HUES48 (cell line): ENCODE data around the gene SLC2A9.

ENCODE experiments used
- H3K27ac ChIP-seq: one replicate; pipeline ENCODE4 v1.7.0; 2013; ENCODE audit warnings: low read depth, low read length, inconsistent platforms
- H3K27me3 ChIP-seq: 2 replicates; pipeline ENCODE4 v1.6.1; 2013; ENCODE audit warnings: mild to moderate bottlenecking, low read length; ENCODE audit not compliant: control insufficient read depth, insufficient read depth
- H3K36me3 ChIP-seq: 2 replicates; pipeline ENCODE4 v1.6.1; 2013; ENCODE audit warnings: low read length; ENCODE audit not compliant: control insufficient read depth, insufficient read depth
- H3K4me1 ChIP-seq: 2 replicates; pipeline ENCODE4 v1.6.1; 2013; ENCODE audit warnings: mild to moderate bottlenecking, low read length; ENCODE audit not compliant: control insufficient read depth, insufficient read depth
- H3K4me3 ChIP-seq: 2 replicates; pipeline ENCODE4 v1.5.1; 2013; ENCODE audit warnings: mild to moderate bottlenecking, low read depth, low read length
- H3K9ac ChIP-seq: 2 replicates; pipeline ENCODE4 v1.6.1; 2013; ENCODE audit warnings: mild to moderate bottlenecking, low read depth, low read length, moderate library complexity
- H3K9me3 ChIP-seq: 2 replicates; pipeline ENCODE4 v1.6.1; 2013; ENCODE audit warnings: low read length; ENCODE audit not compliant: control insufficient read depth, insufficient read depth

The SLC2A9 gene

GRCh38 chr4:10029403-10029802 lies 8.1 kb upstream of the SLC2A9 start:
- H3K4me1 ChIP-seq, result peaks cover 9% of the 10 kb centered on the region

GRCh38 chr4:10028910-10029309 lies 7.6 kb upstream of the SLC2A9 start:
- Histone ChIP-seq H3K4me1 (peaks cover 9% of the 10 kb centered on the region), H3K36me3 (no peaks in the 10 kb centered on the region), H3K27me3 (no peaks in the 10 kb centered on the region), H3K4me3 (no peak overlapping the region), H3K27ac (no peak overlapping the region), H3K9ac (no peak overlapping the region), H3K9me3 (no peaks in the 10 kb centered on the region)

More at GRCh38 chr4:10029403-10029802, 8.1 kb upstream of the SLC2A9 start:
- H3K36me3 ChIP-seq, result no peaks in the 10 kb centered on the region
- no peaks in the 10 kb centered on the region for H3K9me3 ChIP-seq
- no peak overlapping the region for H3K4me3 ChIP-seq
- no peak overlapping the region for H3K27ac ChIP-seq
- H3K27me3 ChIP-seq, result no peaks in the 10 kb centered on the region
- H3K9ac ChIP-seq, result no peak overlapping the region

GRCh38 chr4:10026485-10026884 lies 5.2 kb upstream of the SLC2A9 start:
- Histone ChIP-seq H3K27me3 (no peaks in the 10 kb centered on the region), H3K4me1 (peaks cover 1% of the 10 kb centered on the region; the same call in 1 of the 2 replicates), H3K36me3 (no peaks in the 10 kb centered on the region), H3K9me3 (no peaks in the 10 kb centered on the region), H3K9ac (no peak overlapping the region), H3K4me3 (no peak overlapping the region), H3K27ac (no peak overlapping the region)

GRCh38 chr4:10025230-10025806 lies 4.0 kb upstream of the SLC2A9 start:
- H3K36me3 ChIP-seq, result no peaks in the 10 kb centered on the region
- H3K9ac ChIP-seq, result no peak overlapping the region
- H3K4me3 ChIP-seq, result no peak overlapping the region
- 0 out of 2 replicates have a peak, but pooled peaks cover 3% of the 10 kb centered on the region for H3K27me3 ChIP-seq
- H3K4me1 ChIP-seq, result no peaks in the 10 kb centered on the region
- H3K9me3 ChIP-seq, result no peaks in the 10 kb centered on the region
- H3K27ac ChIP-seq, result no peak overlapping the region

GRCh38 chr4:10024303-10024702 lies 3.0 kb upstream of the SLC2A9 start:
- no peaks in the 10 kb centered on the region for H3K4me1 ChIP-seq
- H3K4me3 ChIP-seq, result no peak overlapping the region
- H3K27me3 ChIP-seq, result peaks cover 13% of the 10 kb centered on the region
- no peak overlapping the region for H3K9ac ChIP-seq
- H3K27ac ChIP-seq, result no peak overlapping the region
- no peaks in the 10 kb centered on the region for H3K9me3 ChIP-seq
- no peaks in the 10 kb centered on the region for H3K36me3 ChIP-seq

- Histone ChIP-seq H3K4me1 (0 out of 2 replicates have a peak, but pooled peaks cover 4% of the 10 kb centered on the region), H3K9me3 (no peaks in the 10 kb centered on the region), H3K36me3 (no peaks in the 10 kb centered on the region), H3K27me3 (peaks cover 18% of the 10 kb centered on the region), H3K27ac (no peak overlapping the region), H3K9ac (no peak overlapping the region), H3K4me3 (no peak overlapping the region)
These were observed 2.5 kb upstream of the SLC2A9 start for GRCh38 chr4:10023806-10024205.

GRCh38 chr4:10023050-10023419 lies 1.7 kb upstream of the SLC2A9 start:
- Histone ChIP-seq H3K27ac (no peak overlapping the region), H3K9ac (no peak overlapping the region), H3K4me1 (0 out of 2 replicates have a peak, but pooled peaks cover 4% of the 10 kb centered on the region), H3K4me3 (no peak overlapping the region), H3K27me3 (peaks cover 18% of the 10 kb centered on the region), H3K36me3 (no peaks in the 10 kb centered on the region), H3K9me3 (no peaks in the 10 kb centered on the region)

GRCh38 chr4:10022346-10023049 lies 1.2 kb upstream of the SLC2A9 start:
- Histone ChIP-seq H3K27ac (no peak overlapping the region), H3K9ac (no peak overlapping the region), H3K4me3 (no peak overlapping the region), H3K36me3 (no peaks in the 10 kb centered on the region), H3K27me3 (peaks cover 18% of the 10 kb centered on the region), H3K4me1 (0 out of 2 replicates have a peak, but pooled peaks cover 4% of the 10 kb centered on the region), H3K9me3 (no peaks in the 10 kb centered on the region)

GRCh38 chr4:10021653-10022023 lies 341 bp upstream of the SLC2A9 start:
- Histone ChIP-seq H3K27me3 (peaks cover 18% of the 10 kb centered on the region), H3K4me1 (0 out of 2 replicates have a peak, but pooled peaks cover 4% of the 10 kb centered on the region), H3K4me3 (no peak overlapping the region), H3K36me3 (no peaks in the 10 kb centered on the region), H3K9ac (no peak overlapping the region), H3K9me3 (no peaks in the 10 kb centered on the region), H3K27ac (no peak overlapping the region)

- peaks cover 10% of the 10 kb centered on the region; the same call in 1 of the 2 replicates for H3K4me1 ChIP-seq
- no peaks in the 10 kb centered on the region for H3K9me3 ChIP-seq
These were observed 1.2 kb downstream of the SLC2A9 start for GRCh38 chr4:10020106-10020505.

GRCh38 chr4:10019521-10020051 lies 1.7 kb downstream of the SLC2A9 start:
- no peak overlapping the region for H3K9ac ChIP-seq
- peaks cover 10% of the 10 kb centered on the region; the same call in 1 of the 2 replicates for H3K4me1 ChIP-seq
- no peaks in the 10 kb centered on the region for H3K36me3 ChIP-seq
- peaks cover 18% of the 10 kb centered on the region for H3K27me3 ChIP-seq
- H3K9me3 ChIP-seq, result no peaks in the 10 kb centered on the region
- H3K4me3 ChIP-seq, result peak overlapping the region; percentile 66
- no peak overlapping the region for H3K27ac ChIP-seq

More at GRCh38 chr4:10020106-10020505, 1.2 kb downstream of the SLC2A9 start:
- Histone ChIP-seq H3K27ac (no peak overlapping the region), H3K36me3 (no peaks in the 10 kb centered on the region), H3K27me3 (peaks cover 18% of the 10 kb centered on the region), H3K9ac (no peak overlapping the region), H3K4me3 (no peak overlapping the region)
